ENCODE data around the gene DGKB.

DGKB gene

DNA sequence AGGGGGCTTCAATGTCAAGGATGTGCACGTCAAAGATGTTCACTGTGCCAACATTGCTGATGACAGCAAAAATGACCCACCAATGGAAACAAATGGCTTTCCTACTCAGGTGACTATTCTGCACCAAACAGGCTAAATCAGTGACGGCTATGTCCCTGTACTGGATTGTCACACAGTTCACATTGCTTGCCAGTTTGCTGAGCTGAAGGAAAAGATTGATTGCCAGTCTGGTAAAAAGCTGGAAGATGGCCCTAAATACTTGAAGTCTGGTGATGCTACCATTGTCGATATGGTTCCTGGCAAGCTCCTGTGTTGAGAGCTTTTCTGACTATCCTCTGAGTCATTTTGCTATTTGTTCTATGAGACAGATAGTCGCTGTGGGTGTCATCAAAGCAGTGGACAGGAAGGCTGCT, 710.9 kb downstream of the DGKB start:
- no peak for DNase-seq

DNA sequence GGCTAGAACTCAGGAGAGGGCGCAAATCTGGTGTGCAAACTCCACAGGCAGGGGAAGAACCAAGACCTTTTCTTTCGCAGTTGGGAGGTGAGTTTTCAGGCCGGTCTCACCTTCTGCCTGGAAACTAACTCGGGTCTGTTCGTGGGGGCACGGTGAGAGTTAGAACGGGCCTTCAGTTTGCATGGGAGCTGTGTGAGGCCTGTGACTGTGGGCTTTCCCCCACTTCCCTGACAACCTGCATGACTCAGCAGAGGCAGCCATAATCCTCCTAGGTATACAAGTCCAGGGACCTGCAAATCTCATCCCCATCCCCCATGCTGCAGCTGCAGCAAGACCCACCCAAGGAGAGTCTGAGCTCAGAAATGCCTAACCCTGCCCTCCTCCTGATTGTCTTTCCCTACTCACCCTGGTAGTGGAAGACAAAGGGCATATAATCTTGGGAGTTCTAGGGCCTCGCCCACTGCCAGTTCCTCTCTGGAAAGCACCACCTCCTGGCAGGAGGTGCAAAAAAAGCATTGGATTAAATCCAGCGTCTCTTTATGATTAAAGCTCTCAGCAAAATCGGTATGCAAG, 718.2 kb downstream of the DGKB start:
- DNase-seq = no peak

DNA sequence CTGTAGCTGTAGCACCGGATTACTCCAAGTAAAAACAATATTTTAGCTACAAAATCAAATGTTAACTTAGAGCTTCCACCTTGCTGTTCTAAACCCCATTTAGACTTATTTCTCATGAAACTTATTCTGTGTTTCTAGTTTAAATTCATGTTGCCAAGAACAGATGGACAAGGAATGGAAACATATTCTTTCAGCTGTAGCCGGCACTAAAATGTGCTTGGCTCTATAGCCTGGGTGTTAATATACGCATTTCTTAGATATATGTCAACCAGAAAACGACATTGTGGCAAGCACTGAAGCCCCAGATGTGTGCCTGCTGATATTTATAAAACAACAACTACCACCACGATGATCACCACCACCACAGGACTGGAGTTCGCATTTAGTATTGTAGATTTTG, 722.8 kb downstream of the DGKB start:
- DNase-seq = no peak

DNA sequence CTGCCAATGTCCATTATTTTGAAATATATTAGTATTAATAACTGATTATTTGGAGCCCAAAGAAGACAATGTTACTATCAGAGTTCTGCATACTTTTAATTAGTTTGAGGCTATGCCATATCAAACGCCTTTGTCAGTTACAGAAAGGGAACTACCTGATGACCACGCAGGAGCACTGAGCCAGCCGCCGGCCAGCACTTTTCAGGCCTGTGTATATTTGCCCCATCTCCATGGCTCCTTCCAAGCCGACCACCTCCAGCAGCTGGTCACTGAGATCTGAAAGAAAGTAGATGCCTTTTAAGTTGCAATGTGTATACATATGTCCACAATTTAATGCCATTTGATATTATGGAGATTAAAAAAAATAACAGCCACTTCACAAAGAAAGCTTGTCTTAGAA, 724.7 kb downstream of the DGKB start:
- no peak for DNase-seq

DNA sequence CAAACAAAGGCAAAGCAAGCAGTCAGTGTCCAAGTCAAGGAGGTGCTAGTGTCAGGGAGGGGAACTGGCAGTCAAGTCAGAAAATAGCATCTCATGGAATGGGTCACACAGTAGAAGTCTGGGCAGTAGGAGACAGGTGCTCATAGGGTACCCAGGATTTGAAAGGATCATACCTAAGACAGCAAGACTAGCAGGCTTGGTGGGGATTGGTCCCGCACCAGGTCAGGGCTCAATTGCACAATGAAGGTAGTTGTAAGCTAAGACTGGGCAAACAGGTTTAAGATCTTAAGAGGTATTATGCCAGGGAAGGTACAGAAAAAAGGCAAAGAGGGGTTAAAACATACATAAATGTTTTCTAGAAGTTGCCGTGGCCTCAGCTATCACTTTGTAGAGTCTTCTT, 731.7 kb downstream of the DGKB start:
- no peak for DNase-seq

DNA sequence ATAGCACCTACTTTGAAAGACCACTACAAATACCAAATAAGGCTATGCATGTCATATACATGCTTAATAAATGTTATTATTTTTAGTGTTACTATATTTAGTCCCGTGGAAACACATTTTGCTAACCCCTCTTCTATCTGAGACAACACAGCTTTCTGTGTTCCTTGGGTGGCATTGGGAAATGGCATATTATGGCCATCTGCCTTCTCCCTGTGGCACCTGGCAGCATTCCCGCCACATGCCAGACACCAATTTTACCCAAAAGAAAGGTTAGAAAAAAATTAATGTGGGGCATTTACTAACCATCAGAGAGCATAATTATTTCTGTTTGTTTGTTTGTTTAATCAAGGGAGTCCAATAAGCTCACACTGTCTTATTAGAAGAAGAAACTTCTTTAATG, 744.4 kb downstream of the DGKB start:
- no peak for DNase-seq

DNA sequence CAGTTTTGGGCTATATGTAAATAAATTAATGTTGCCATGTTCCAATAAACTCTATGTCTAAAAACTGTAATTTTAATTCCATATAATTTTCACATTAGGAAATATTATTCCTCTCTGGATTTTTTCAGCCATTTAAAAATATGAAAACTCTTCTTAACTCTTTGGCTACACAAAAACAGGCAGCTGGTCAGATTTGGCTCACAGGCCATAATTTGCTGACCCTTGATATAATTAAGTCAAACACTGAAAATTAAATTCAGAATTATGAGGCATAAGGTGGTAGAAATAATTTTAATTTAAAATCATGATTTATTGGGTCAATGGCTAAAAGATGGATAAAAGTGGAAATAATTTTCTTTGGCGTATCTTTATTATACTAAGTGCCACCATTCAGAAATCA, 746.1 kb downstream of the DGKB start:
- no peak for DNase-seq

DNA sequence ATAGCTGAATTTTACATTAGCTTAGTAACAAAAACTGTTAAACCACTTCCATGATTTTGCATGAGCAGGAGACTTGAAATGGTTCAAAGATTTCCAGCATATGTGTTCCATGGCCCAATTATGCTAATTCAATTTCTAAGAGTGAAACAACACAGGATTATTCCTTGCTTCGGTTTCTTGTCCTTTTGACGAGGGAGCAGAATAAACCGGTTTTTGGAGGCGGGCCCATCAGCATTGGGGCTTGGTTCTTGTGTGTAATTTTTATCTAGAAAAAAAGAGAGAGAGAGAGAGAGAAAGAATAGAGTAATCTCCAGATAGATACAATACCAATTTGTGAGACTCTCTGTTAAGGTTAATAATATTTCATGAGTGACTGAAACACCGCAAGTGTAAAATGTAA, 753.6 kb downstream of the DGKB start:
- no peak for DNase-seq

DNA sequence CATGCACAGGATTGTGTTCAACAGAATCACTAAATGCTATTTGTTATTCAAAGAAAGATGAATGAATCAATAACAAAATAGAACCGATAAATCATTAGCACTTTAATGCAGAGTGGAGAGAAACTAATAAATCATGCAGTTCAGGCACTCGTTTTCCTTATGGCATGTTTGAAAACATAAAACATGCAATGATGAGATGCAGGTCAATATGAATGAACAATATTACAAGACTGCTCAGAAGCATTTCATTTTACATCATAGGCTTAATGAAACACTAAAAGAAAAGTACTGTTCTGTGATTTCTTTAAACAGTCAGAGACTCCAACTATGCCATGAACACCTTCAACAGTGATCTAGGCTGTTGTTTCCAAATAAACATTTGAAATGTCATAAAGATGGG, 755.0 kb downstream of the DGKB start:
- DNase-seq = no peak

DNA sequence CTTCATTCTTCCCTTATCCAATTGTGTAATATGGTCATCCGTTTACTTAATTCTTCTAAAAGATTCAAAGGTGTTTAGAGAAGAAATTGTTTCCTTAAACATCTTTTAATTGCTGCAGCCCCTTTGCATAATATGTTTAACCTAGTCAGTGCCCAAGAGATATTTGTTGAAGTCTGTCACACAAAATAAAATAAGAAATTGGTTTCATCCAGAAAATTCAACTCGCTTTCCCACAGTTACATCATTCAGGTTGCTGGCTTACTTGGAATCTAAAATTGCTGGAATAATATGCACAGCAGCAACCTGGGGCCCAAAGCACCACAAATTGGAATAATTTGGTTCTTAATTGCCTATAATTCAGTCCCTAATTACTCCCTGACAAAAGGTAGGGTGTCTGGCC, 758.0 kb downstream of the DGKB start:
- no peak for DNase-seq

DNA sequence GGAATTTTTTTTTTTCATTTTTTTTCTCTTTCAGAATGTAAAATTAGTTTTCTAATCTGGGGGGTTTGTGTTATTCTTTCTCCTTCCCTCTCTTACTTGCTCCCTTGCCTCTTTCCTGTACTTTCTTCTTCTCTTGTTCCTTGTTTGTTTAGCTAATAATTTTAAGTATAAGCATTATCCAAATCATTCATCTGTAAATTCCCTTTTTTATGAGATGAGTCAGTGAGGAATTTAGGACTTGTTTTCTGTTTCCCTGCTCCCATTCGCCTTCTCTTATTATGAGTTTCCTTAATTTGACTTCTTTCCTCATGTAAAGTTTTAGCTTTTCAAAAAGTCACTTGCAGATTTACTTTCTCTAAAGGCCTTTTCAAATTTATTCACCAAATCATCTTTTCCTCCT, 758.4 kb downstream of the DGKB start:
- no peak for DNase-seq

DNA sequence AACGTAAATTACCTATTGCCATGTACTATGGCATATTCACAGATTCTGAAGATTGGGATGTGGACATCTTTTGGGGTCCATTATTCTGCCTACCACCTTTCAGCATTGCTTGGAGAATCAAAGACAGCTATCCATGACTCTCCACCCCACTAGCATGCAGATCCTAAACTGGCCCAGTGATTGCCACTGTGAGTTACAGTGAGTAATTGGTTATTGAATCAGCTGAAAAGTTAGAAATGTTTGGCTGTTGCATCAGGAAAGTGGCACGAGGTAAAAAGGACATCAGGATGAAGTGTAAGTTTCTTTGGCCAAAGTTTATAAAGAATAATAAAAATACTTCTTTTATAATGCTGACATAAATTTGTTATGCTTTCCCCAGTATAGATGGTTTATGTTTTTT, 764.9 kb downstream of the DGKB start:
- no peak for DNase-seq

DNA sequence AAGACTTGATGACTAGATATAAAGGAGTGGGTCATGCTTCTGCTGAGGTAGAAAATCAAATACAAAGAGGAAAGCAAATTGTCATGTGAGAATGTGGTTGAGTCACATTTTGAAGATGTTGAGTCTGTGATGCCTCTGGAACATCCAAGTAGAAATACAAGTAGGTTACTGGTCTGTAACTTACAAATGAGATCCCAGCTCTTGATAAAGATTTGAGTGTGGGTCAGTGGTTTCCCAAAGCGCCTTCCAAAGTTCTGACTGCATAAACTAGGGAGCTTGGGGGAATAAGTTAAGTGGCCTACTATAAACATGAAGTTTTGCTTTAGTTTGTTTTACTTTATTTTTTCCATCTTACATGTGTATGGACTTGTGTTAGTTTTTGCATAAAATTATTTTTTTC, 768.8 kb downstream of the DGKB start:
- no peak for DNase-seq

DNA sequence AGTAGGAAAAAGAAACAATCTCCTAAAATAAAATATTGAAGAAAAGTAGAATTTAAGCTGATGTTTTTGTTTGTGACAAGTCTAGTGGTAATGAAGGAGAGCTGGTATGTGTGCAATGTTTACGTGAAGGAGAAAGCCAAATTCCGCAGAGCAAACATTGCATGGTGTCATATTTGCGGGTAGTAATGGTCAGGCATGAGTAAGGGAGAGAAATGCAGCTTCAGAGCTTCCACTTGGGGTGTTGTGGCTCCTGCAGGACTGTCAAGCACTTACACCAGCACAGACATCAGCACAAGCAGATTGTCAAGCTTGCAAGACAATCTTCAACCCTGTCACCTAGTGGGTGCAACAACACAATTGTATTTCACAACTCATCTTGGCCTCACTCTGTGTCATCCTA, 776.6 kb downstream of the DGKB start:
- no peak for DNase-seq

DNA sequence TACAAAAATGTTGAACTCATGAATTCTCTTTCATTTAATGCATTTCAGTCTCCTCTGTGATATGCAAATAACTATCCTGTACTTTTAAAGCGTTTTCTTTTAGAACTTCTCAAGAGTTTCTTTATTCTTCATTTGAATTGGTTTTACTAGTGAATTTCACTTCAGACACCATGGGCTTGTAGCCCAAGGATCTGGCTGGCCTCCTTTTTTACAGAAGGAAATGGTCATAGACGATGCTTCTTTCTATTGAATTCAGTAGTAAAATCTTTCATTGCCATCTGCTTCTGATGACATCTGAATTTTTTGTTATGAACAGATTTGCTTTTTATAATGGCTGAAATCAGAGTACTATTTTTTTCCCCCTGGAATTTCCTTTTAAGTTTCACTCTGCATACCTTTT, 777.8 kb downstream of the DGKB start:
- no peak for DNase-seq

DNA sequence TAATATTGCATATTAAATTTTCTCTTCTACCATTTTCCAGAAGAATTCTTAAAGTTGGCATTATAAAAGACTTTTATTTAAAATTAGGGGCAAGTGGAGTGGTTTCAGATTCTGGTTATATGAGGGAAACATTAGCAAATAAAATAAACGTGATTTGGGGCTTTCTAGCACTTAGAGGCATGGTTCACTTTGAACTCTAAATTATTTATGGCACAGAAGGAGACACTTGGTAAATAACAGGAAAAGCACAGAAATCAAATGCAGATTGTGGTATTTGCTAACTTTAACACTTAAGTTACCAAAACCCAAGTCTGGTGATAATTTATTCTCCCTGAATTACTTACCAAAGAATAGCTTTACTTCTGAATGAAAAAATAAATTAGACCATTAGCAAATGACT, 778.6 kb downstream of the DGKB start:
- DNase-seq = no peak

DNA sequence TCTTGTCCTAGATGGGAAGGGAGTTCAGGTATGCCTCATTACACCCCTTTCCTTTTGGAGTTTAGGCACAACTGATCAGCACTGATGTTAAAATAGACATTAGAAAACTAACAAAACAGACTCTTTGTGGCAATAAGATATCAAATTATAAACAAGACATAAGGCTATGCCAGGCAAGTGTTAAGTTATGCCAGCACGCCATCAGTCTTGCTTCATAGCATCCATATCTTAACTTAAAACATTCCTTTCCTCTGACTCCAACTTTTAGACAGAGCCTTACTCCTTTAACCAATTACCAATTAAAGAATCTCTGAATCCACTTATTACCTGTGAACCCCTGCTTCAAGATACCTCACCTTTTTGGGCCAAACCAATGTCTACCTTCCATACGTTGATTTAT, 786.9 kb downstream of the DGKB start:
- no peak for DNase-seq

DNA sequence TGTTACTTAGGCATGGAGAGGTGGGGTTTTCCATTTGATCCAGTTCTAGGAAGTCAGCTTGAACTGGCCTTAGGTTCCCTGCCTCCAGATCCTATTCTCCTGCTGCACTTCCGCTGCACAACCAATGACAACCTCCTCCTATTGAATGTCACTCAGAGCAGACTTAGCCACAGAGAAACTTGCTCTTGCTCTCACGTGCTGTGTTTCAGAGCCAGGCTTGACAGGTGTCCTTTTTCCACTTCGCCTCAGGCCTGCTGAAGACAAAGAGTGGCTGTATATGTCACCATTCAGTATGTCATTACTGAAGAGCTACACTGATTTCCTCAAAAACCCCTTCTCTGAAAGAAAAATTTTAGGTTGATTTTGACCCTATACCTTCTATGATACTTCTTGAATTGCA, 797.7 kb downstream of the DGKB start:
- DNase-seq = no peak

DNA sequence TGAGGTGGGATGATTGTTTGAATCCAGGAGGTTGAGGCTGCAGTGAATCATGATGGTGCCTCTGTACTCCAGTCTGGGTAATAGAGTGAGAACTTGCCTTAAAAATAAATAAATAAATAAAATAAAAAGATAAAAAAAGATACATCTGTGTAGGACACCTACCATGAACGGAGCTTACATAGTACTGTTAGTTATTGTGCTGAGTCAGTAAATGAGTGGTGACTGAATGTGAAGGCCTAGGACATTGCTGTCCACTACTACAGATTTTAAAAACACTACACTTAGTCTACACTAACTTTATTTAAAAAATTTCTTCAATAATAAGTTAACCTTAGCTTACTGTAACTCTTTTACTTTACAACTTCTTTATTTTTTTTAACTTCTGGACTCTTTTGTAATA, 806.4 kb downstream of the DGKB start:
- DNase-seq = no peak

DNA sequence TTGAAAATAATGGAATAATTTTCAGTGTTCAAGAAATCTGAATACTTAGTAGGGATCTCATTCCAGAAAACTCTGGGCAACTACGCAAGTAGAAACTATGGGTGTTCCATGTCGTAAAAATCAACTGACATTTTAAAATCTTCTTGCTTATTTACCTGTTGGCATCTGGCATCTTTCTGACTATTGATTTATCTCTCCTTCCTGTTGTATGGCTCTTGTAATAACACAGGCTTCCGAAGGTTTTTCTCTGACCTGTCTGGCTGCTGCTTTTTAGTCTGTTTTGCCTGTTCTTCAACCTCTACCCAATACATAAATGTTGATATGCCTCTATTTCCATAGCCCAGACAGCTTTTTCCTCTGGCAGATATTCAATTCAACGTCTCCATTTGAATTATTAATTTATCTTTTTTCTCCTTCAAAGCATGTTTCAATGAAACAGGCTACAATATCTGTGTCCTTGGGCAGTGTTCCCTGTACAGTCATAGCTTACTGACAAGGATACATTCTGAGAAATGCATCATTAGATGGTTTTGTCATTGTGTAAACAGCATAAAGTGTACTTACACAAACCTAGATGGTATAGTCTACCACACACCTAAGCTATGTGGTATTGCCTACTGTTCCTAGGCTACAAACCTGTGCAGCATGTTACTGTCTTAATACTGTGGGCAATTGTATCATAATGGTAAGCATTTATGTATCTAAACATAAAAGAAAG, 807.2 kb downstream of the DGKB start:
- no peak for DNase-seq

Measured in activated naive CD4-positive, alpha-beta T cell (primary cell).